NCI-H748 (cell line): ENCODE measurements around the gene ARFRP1.

Experiments used
- DNase-seq: peaks from one replicate; lab custom pipeline; 2025; ENCODE audit not compliant: unreplicated experiment; lab: John Stamatoyannopoulos, UW

Gene ARFRP1

GRCh38 chr20:63744158-63744557 is 36.4 kb upstream of the ARFRP1 start:
- DNase-seq = no peak

- no peak for DNase-seq
Observed at GRCh38 chr20:63743210-63743970, 35.6 kb upstream of the ARFRP1 start.

GRCh38 chr20:63742381-63743024 is 34.7 kb upstream of the ARFRP1 start:
- DNase-seq = no peak

- DNase-seq = no peak
Observed at GRCh38 chr20:63741676-63742380, 34.1 kb upstream of the ARFRP1 start.

GRCh38 chr20:63741354-63741675 is 33.5 kb upstream of the ARFRP1 start:
- DNase-seq = no peak

- peak; percentile 73 for DNase-seq
Observed at GRCh38 chr20:63740627-63741353, 33.0 kb upstream of the ARFRP1 start.

GRCh38 chr20:63740070-63740626 is 32.4 kb upstream of the ARFRP1 start:
- DNase-seq = peak; percentile 58

- peak; percentile 76 for DNase-seq
Observed at GRCh38 chr20:63739130-63740069, 31.6 kb upstream of the ARFRP1 start, which contains the start of gene SLC2A4RG. Gene SLC2A4RG, plus strand, starts transcription at chr20:63739776. Its CDS starts 137 bp downstream, at chr20:63739913.

GRCh38 chr20:63738687-63739129 is 30.9 kb upstream of the ARFRP1 start:
- DNase-seq = peak; percentile 61

- DNase-seq = peak; percentile 16
Observed at GRCh38 chr20:63737945-63738686, 30.3 kb upstream of the ARFRP1 start.

GRCh38 chr20:63737695-63737944 is 29.8 kb upstream of the ARFRP1 start:
- DNase-seq = no peak

GRCh38 chr20:63736893-63737694 is 29.3 kb upstream of the ARFRP1 start:
- DNase-seq = peak; percentile 14

- DNase-seq = no peak
Observed at GRCh38 chr20:63735859-63736718, 28.3 kb upstream of the ARFRP1 start, which contains the start of gene LIME1. Gene LIME1, plus strand, starts transcription at chr20:63736664. Its CDS starts 886 bp downstream, at chr20:63737550.

GRCh38 chr20:63734946-63735858 is 27.4 kb upstream of the ARFRP1 start:
- no peak for DNase-seq

GRCh38 chr20:63734111-63734945 is 26.6 kb upstream of the ARFRP1 start:
- no peak for DNase-seq
